ENCODE measurements around the gene DIS3L2.
"Not testable (repeated sequence)": the region's sequence is repeated elsewhere in the genome, so short reads cannot be mapped to it uniquely, and the experiment has no call there.

Gene DIS3L2

DNA sequence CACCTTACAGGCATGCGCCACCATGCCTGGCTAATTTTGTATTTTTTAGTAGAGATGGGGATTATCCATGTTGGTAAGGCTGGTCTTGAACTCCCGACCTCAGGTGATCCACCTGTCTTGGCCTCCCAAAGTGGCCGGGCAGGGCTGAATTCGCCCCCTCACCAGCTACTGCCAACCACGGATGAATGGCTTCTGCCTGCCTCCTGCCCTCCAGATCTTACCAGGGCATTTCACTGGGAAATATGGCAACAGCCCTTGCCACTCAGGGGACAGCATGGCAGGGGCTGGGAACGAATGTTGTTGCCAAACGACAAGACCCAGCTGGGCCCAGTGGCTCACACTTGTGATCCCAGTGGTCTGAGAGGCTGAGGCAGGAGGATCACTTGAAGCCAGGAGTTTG is 415.2 kb downstream of the DIS3L2 start:
- in situ Hi-C loops (cut with MboI; ENCODE audit: low sequenced_read_pairs), result no loop called here

DNA sequence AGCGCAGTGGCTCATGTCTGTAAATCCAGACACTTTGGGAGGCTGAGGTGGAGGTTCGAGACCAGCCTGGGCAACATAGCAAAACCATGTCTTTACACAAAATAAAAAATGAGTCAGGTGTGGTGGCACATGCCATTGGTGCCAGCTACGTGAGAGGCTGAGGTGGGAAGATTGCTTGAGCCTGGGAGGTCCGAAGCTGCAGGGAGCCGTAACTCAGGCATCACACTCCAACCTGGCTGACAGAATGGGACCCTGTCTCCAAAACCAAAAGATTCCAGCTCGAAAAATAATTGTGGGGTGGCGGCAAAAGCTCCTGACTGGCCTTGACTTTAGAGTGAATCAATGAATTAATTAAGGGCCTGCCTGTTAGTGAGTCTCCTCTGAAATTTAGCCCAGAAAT is 415.8 kb downstream of the DIS3L2 start:
- in situ Hi-C loops (cut with MboI; ENCODE audit: low sequenced_read_pairs), result no loop called here

DNA sequence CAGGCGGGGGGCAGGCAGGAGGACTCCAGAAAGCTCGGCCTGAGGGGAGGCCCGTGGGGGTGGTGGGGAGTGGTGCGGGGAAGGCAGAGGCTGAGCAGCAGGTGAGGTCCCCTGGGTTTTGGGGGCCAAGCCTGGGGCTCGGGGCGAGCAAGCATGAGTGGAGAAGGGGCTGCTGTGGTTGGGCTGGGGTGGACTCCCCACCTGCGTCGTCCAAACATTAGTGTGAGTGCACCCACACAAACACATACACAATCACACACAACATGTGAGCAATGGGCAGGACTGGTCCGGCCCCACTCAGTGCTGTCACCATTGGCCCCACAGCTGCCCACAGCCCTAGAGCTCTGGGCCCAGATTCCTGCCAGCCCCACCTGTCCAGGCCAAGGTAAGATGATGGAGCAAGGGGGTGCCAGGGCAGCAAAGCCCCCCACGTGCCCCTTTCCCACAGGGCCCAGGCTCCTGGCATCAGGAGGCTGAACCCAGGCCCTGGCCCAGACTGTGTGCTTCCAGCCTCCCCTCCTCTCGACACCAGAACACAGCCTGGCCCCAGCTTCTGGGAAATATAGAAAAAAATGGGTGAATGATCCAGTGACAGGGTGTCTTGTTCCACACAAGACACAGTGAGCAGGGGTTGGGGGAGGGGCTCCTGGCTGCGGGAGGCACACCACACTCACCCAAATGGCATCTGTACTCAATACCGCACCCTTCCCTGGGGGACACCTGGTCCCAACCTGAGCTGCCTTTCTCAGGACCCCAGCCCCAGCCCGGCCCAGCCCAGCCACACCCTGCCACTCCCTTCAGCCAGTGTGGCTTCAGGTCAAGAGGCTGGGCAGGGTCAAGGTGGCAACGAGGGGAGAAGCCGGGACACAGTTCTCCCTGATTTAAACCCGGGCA is 416.6 kb downstream of the DIS3L2 start:
- in situ Hi-C loops (cut with MboI; ENCODE audit: low sequenced_read_pairs), result no loop called here

DNA sequence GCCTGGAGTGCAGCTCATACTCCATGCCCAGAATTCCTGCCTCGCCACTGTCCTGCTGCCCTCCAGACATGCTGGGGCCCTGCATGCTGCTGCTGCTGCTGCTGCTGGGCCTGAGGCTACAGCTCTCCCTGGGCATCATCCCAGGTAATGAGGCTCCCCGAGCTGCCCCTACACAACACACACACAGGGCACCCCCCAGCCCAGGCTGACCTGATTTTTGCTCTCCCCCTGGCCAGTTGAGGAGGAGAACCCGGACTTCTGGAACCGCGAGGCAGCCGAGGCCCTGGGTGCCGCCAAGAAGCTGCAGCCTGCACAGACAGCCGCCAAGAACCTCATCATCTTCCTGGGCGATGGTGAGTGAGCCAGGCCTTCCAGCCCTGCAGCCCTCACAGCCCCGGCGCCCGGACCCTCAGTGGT is 417.2 kb downstream of the DIS3L2 start, which contains the start of gene ALPP:
Gene ALPP (plus strand): TSS at position 17 of the 417 bp plus-strand sequence. CDS start 52 bp downstream, at position 69.
- in situ Hi-C loops (cut with MboI; ENCODE audit: low sequenced_read_pairs), result not testable (repeated sequence)

DNA sequence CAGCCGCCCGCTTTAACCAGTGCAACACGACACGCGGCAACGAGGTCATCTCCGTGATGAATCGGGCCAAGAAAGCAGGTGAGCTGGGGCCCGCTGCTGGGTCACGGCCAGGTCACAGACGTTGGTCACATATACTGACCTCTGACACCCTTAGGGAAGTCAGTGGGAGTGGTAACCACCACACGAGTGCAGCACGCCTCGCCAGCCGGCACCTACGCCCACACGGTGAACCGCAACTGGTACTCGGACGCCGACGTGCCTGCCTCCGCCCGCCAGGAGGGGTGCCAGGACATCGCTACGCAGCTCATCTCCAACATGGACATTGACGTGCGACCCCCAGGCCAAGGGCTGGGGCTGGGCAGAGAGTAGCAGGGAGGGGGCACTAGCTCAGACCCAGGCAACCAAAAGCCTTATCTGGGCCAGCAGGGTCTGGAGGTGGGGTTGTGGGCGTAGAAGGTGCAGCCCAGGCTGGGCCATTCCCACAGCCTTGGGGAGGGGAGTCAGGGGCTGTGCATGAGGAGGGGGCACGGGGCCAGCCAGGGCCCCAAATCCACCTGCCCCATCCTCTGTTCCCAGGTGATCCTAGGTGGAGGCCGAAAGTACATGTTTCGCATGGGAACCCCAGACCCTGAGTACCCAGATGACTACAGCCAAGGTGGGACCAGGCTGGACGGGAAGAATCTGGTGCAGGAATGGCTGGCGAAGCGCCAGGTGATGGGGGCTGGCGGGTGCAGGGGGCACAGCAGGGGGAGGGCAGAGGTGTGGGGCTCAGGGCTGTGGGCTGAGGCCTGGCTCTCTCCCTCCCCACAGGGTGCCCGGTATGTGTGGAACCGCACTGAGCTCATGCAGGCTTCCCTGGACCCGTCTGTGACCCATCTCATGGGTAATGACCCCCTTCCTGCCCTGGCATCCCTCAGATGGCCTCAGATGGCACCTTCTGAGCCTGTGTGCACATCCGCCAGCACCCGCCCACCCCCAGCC is 418.4 kb downstream of the DIS3L2 start:
- in situ Hi-C loops (cut with MboI; ENCODE audit: low sequenced_read_pairs), result not testable (repeated sequence)

DNA sequence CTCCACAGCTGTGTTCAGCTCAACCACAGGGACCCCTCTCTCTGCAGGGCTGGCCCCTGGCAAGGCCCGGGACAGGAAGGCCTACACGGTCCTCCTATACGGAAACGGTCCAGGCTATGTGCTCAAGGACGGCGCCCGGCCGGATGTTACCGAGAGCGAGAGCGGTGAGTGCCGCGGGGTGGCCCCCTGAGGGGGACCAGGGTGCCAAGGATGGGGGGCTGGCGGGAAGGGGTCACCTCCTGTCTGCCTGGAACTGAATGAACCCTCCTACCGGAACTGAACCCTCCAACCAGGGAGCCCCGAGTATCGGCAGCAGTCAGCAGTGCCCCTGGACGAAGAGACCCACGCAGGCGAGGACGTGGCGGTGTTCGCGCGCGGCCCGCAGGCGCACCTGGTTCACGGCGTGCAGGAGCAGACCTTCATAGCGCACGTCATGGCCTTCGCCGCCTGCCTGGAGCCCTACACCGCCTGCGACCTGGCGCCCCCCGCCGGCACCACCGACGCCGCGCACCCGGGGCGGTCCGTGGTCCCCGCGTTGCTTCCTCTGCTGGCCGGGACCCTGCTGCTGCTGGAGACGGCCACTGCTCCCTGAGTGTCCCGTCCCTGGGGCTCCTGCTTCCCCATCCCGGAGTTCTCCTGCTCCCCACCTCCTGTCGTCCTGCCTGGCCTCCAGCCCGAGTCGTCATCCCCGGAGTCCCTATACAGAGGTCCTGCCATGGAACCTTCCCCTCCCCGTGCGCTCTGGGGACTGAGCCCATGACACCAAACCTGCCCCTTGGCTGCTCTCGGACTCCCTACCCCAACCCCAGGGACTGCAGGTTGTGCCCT is 419.9 kb downstream of the DIS3L2 start:
- in situ Hi-C loops (cut with MboI; ENCODE audit: low sequenced_read_pairs), result not testable (repeated sequence)

DNA sequence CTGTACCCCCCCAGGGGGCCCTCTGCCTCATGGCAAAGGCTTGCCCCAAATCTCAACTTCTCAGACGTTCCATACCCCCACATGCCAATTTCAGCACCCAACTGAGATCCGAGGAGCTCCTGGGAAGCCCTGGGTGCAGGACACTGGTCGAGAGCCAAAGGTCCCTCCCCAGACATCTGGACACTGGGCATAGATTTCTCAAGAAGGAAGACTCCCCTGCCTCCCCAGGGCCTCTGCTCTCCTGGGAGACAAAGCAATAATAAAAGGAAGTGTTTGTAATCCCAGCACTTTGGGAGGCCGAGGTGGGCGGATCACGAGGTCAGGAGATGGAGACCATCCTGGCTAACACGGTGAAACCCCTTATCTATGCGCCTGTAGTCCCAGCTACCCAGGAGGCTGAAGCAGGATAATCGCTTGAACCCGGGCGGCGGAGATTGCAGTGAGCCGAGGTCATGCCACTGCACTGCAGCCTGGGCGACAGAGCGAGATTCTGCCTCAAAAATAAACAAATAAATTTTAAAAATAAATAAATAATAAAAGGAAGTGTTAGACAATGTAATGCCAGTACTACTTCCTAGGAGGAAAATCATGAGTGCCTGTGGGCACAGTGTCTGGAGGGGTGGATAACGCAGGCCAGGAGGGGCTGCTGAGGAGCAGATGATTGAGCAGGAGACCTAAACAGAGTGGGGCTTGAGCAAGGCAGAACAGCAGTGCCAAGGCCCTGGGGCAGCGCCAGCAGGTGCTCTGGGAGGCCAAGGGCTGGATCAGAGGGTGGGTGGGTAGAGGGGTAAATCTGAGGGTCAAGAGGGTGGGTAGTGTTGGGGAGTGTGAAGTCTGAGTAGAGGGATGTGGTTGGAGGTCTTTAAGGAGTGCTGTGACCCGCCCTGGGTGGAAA is 421.1 kb downstream of the DIS3L2 start:
- in situ Hi-C loops (cut with MboI; ENCODE audit: low sequenced_read_pairs), result no loop called here

DNA sequence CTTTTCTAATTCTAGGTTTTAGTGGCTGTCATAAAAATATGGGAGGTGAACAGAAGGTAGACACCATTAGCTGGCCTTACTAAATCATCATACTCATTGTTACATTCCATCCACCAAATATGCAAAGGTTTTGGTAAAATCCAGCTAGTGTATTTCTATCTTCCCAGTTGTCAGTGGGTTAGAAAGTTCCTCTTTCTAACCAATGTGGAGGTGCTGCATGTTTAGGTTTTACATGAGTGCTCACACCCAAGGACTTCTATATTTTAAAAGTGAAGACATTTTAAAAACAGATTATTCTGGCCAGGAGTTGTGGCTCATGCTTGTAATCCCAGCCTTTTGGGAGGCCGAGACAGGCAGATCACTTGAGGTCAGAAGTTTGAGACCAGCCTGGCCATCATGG is 423.0 kb downstream of the DIS3L2 start:
- in situ Hi-C loops (cut with MboI; ENCODE audit: low sequenced_read_pairs), result no loop called here

DNA sequence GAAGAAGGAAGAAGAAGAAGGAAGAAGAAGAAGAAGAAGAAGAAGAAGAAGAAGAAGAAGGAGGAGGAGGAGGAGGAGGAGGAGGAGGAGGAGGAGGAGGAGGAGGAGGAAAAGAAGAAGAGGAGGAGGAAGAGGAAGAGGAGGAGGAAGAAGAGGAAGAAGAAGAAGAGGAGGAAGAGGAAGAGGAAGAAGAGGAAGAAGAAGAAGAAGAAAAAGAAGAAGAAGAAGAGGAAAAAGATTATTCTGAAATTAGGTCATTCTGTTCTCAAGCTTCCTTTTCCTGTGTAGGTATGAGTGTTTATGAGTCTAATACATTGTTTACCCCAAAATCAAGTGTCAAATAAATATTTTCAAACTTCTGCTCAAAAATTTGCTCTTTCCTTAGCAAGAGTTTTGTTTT is 423.5 kb downstream of the DIS3L2 start:
- in situ Hi-C loops (cut with MboI; ENCODE audit: low sequenced_read_pairs), result not testable (repeated sequence)

DNA sequence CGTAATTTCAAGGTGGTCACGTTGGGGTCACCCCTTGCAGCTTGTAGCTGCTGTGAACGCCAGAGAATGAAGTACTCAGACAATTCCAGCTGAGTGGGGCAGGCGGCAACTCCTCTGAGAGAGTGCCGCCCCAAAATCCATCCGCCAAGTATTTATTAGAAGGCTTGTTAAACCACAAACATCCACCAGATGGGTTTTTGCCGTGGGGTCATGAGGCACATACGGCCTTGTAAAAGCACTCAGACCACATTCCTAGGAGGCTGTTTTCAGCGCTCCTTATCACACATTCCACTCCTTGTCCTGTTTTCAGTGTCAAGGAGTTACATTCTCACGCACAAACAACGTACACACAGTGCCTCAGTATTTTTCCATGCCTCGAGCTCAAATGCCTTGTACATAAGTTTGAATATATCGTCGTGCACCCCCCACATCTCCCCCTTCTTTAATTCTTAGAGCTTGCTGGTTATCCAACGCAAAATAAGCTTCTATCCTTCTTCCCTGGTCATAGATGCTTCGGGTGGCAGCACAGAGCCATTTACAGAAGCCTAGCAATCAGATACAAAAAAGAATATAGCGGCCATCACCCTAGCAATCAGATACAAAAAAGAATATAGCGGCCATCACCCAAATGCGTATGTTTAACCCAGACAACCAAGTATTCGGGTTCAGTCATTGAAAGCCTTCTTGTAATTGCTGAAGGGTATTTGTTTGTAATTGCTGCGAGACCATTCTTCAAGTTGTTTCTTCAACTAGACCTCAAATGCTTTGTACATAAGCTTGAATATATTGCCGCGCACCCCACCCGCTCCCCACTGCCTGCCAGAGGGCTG is 424.4 kb downstream of the DIS3L2 start:
- in situ Hi-C loops (cut with MboI; ENCODE audit: low sequenced_read_pairs), result no loop called here

DNA sequence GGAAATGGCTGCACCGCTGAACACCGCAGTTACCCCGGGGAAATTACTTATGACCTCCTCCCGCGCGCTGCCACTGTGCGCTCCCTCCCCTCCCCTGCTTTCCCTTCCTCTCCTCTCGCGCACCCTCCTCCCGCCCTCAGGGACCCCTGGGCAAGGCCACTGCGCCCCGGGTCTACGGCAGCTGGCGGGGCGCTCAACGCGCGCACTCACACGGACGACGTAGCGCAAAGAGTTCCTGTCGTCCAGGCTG is 424.9 kb downstream of the DIS3L2 start:
- in situ Hi-C loops (cut with MboI; ENCODE audit: low sequenced_read_pairs), result no loop called here

All from HL-60/S4 treated with retinoic acid at 250 ng/mL for 4 days and 3 days (cell line).